H1 (cell line): ENCODE measurements around the gene NOM1. TPM values are rescaled to one million over a fixed set of nuclear protein-coding genes. Genes with fewer than 3 reads are reported as not detected.

ENCODE experiments used
- CTCF ChIA-PET: fragments of 300-600 bp; sonication (Branson Sonifier 250); formaldehyde crosslinking; loops from one replicate; lab custom pipeline; 2021; ENCODE audit not compliant: partially characterized antibody; lab: Charles Lee
- POLR2A ChIA-PET: fragments of 300-600 bp; sonication (Branson Sonifier 250); formaldehyde crosslinking; loops from one replicate; lab custom pipeline; 2021; ENCODE audit warnings: inconsistent platforms; ENCODE audit not compliant: partially characterized antibody; lab: Charles Lee
- DNase-seq, 2 experiments: peaks; one replicate each; pipeline versions ENCODE4 v3.0.0 to v3.0.0-alpha.2; 2010 to 2022; ENCODE audit warnings: low spot score in 2 of 2, low read depth in 1 of 2, mixed read lengths in 1 of 2
- FAIRE-seq: peaks from 2 replicates; lab custom pipeline; 2011; peaks lifted over from hg19 to GRCh38; lab: Jason Lieb, UNC
- H2AFZ ChIP-seq: 2 replicates; pipeline ENCODE4 v1.8.1; 2012; ENCODE audit warnings: low read length, inconsistent platforms
- H2AK5ac ChIP-seq: 2 replicates; pipeline ENCODE4 v1.6.1; 2013; ENCODE audit warnings: low read depth, low read length
- H2BK120ac ChIP-seq: replicated peaks from 2 replicates; pipeline ENCODE3; 2013; ENCODE audit warnings: low read depth, low read length, inconsistent platforms
- H2BK12ac ChIP-seq: 2 replicates; pipeline ENCODE4 v1.6.1; 2013; ENCODE audit warnings: low read depth, low read length
- H2BK15ac ChIP-seq: 2 replicates; pipeline ENCODE4 v1.6.1; 2013; ENCODE audit warnings: low read length
- H2BK20ac ChIP-seq: 2 replicates; pipeline ENCODE4 v1.6.1; 2013; ENCODE audit warnings: low read length
- H2BK5ac ChIP-seq: 2 replicates; pipeline ENCODE4 v1.6.1; 2013; ENCODE audit warnings: low read depth, low read length
- H3K14ac ChIP-seq: 2 replicates; pipeline ENCODE4 v1.6.1; 2013; ENCODE audit warnings: inconsistent platforms; ENCODE audit not compliant: insufficient read length
- H3K18ac ChIP-seq: 2 replicates; pipeline ENCODE4 v1.6.1; 2013; ENCODE audit warnings: low read length; ENCODE audit errors: extremely low read depth
- H3K23ac ChIP-seq: 2 replicates; pipeline ENCODE4 v1.6.1; 2013; ENCODE audit warnings: inconsistent platforms; ENCODE audit not compliant: insufficient read length
- H3K23me2 ChIP-seq: 2 replicates; pipeline ENCODE4 v1.6.1; 2013; ENCODE audit warnings: low read depth, low read length
- H3K27ac ChIP-seq: 2 replicates; pipeline ENCODE4 v1.6.1; 2011; ENCODE audit warnings: low read depth, low read length, inconsistent platforms
- H3K27me3 ChIP-seq, 4 experiments: replicated peaks in 1 of 4; 1 replicate in 1 of 4; 2 replicates in 3 of 4; pipeline versions ENCODE4 v1.6.1 to v1.8.1; 2011 to 2013; ENCODE audit warnings: low read length in 3 of 4, mild to moderate bottlenecking in 3 of 4, inconsistent platforms in 2 of 4, mixed read lengths in 2 of 4, moderate library complexity in 1 of 4; ENCODE audit not compliant: control insufficient read depth in 3 of 4, insufficient read depth in 3 of 4; ENCODE audit errors: extremely low read depth in 1 of 4
- H3K36me3 ChIP-seq, 4 experiments: 2 replicates each; pipeline versions ENCODE4 v1.6.1 to v1.8.1; 2011 to 2013; ENCODE audit warnings: mild to moderate bottlenecking in 4 of 4, low read length in 3 of 4, moderate library complexity in 2 of 4, control low read depth in 1 of 4, inconsistent platforms in 1 of 4; ENCODE audit not compliant: insufficient read depth in 4 of 4, control insufficient read depth in 2 of 4
- H3K4ac ChIP-seq: replicated peaks from 2 replicates; pipeline ENCODE3; 2013; ENCODE audit warnings: low read length, low read depth, mixed read lengths, inconsistent platforms; ENCODE audit not compliant: insufficient read length
- H3K4me1 ChIP-seq, 4 experiments: replicated peaks in 1 of 4; 1 replicate in 1 of 4; 2 replicates in 3 of 4; pipeline versions ENCODE4 v1.6.1 to v1.8.1; 2011 to 2013; ENCODE audit warnings: low read length in 3 of 4, inconsistent platforms in 2 of 4, mixed read lengths in 1 of 4; ENCODE audit not compliant: insufficient read depth in 4 of 4, control insufficient read depth in 3 of 4
- H3K4me2 ChIP-seq, 2 experiments: 2 replicates each; pipeline versions ENCODE4 v1.6.1 to v1.8.1; 2011 to 2013; ENCODE audit warnings: low read depth in 2 of 2, low read length in 2 of 2, control low read depth in 1 of 2, inconsistent platforms in 1 of 2, mild to moderate bottlenecking in 1 of 2; ENCODE audit not compliant: insufficient read depth in 1 of 2
- H3K4me3 ChIP-seq, 4 experiments: fragments of 200-600, 300-600 bp in 1 of 4; sonication (generic), shearing (Covaris generic), sonication (Bioruptor Twin) in 1 of 4; 2 replicates each; pipeline versions ENCODE4 v1.5.1 to v1.8.1; 2011 to 2016; ENCODE audit warnings: low read length in 4 of 4, low read depth in 3 of 4, control low read depth in 2 of 4, inconsistent platforms in 2 of 4, mild to moderate bottlenecking in 2 of 4, mixed read lengths in 1 of 4, moderate library complexity in 1 of 4; ENCODE audit not compliant: insufficient read depth in 2 of 4; ENCODE audit errors: extremely low read depth in 1 of 4
- H3K56ac ChIP-seq: replicated peaks from 2 replicates; pipeline ENCODE3; 2013; ENCODE audit warnings: low read depth, mild to moderate bottlenecking, mixed read lengths, low read length, inconsistent platforms; ENCODE audit not compliant: insufficient read length
- H3K79me1 ChIP-seq: 2 replicates; pipeline ENCODE4 v1.6.1; 2013; ENCODE audit warnings: low read depth, low read length, control low read depth
- H3K79me2 ChIP-seq, 2 experiments: 2 replicates each; pipeline versions ENCODE4 v1.6.1 to v1.8.1; 2012 to 2013; ENCODE audit warnings: low read length in 2 of 2, mild to moderate bottlenecking in 2 of 2, inconsistent platforms in 1 of 2; ENCODE audit not compliant: insufficient read depth in 2 of 2, control insufficient read depth in 1 of 2
- H3K9ac ChIP-seq, 4 experiments: replicated peaks in 1 of 4; 1 replicate in 1 of 4; 2 replicates in 3 of 4; pipeline versions ENCODE4 v1.6.1 to v1.8.1; 2011 to 2013; ENCODE audit warnings: low read depth in 3 of 4, low read length in 3 of 4, control low read depth in 2 of 4, mild to moderate bottlenecking in 2 of 4, moderate library complexity in 2 of 4, inconsistent platforms in 1 of 4; ENCODE audit errors: extremely low read depth in 1 of 4
- H3K9me3 ChIP-seq, 2 experiments: 2 replicates each; pipeline versions ENCODE4 v1.6.1 to v1.8.1; 2012 to 2013; ENCODE audit warnings: mild to moderate bottlenecking in 2 of 2, moderate library complexity in 2 of 2, control low read depth in 1 of 2, inconsistent platforms in 1 of 2, low read depth in 1 of 2, low read length in 1 of 2, mixed read lengths in 1 of 2; ENCODE audit not compliant: insufficient read depth in 2 of 2
- H4K20me1 ChIP-seq, 2 experiments: replicated peaks in 1 of 2; 2 replicates each; pipeline versions ENCODE3 to v1.8.1; 2011 to 2013; ENCODE audit warnings: inconsistent platforms in 2 of 2, low read length in 2 of 2, mild to moderate bottlenecking in 1 of 2; ENCODE audit not compliant: insufficient read depth in 2 of 2, control insufficient read depth in 1 of 2
- H4K5ac ChIP-seq: 2 replicates; pipeline ENCODE4 v1.6.1; 2013; ENCODE audit warnings: low read length, low read depth, mixed read lengths, inconsistent platforms; ENCODE audit not compliant: insufficient read length
- H4K8ac ChIP-seq: 2 replicates; pipeline ENCODE4 v1.8.0; 2013; ENCODE audit warnings: mild to moderate bottlenecking, moderate library complexity, low read length, inconsistent platforms; ENCODE audit not compliant: insufficient read depth; ENCODE audit errors: extremely low read depth
- H4K91ac ChIP-seq: replicated peaks from 2 replicates; pipeline ENCODE3; 2013; ENCODE audit warnings: low read length, mixed read lengths, inconsistent platforms; ENCODE audit not compliant: insufficient read length
- BCL11A ChIP-seq, 2 experiments: IDR thresholded peaks; one replicate each; pipeline ENCODE4 v1.6.1; 2011; ENCODE audit warnings: low read depth in 2 of 2, low read length in 2 of 2, mild to moderate bottlenecking in 2 of 2
- CTCF ChIP-seq, 3 experiments: IDR thresholded peaks; 1 replicate in 2 of 3; 2 replicates in 1 of 3; pipeline versions ENCODE4 v1.5.1 to v1.6.1; 2011; ENCODE audit warnings: low read length in 3 of 3, mild to moderate bottlenecking in 3 of 3, inconsistent platforms in 2 of 3, low read depth in 1 of 3, moderate library complexity in 1 of 3; ENCODE audit not compliant: insufficient read depth in 1 of 3; ENCODE audit errors: control extremely low read depth in 1 of 3
- FOSL1 ChIP-seq: IDR thresholded peaks from 2 replicates; pipeline ENCODE4 v1.6.1; 2011; ENCODE audit warnings: mild to moderate bottlenecking, low read depth, low read length, moderate library complexity; ENCODE audit not compliant: insufficient read depth
- JUND ChIP-seq: IDR thresholded peaks from 2 replicates; pipeline ENCODE4 v1.6.1; 2011; ENCODE audit warnings: mild to moderate bottlenecking, improper control_type of control experiment, low read length
- KDM1A ChIP-seq: fragments of 200-600, 300-600 bp; sonication (generic); IDR thresholded peaks from 2 replicates; pipeline ENCODE4 v1.7.1; 2016; ENCODE audit warnings: mild to moderate bottlenecking, low read length, borderline replicate concordance
- POLR2A ChIP-seq, 2 experiments: IDR thresholded peaks; 1 replicate in 1 of 2; 2 replicates in 1 of 2; pipeline ENCODE4 v1.6.1; 2011; ENCODE audit warnings: low read depth in 2 of 2, low read length in 2 of 2, mild to moderate bottlenecking in 2 of 2; ENCODE audit errors: control extremely low read depth in 1 of 2
- RAD21 ChIP-seq, 2 experiments: IDR thresholded peaks in 1 of 2; conservative IDR thresholded peaks in 1 of 2; 2 replicates each; pipeline ENCODE4 v1.6.1; 2011; ENCODE audit warnings: low read depth in 2 of 2, low read length in 2 of 2, improper control_type of control experiment in 1 of 2, inconsistent platforms in 1 of 2, mild to moderate bottlenecking in 1 of 2, moderate library complexity in 1 of 2
- SAP30 ChIP-seq: fragments of 300-600 bp; sonication (generic); IDR thresholded peaks from 2 replicates; pipeline ENCODE4 v1.7.1; 2012; ENCODE audit warnings: low read length, moderate library complexity, mild to moderate bottlenecking, inconsistent platforms; ENCODE audit not compliant: insufficient read depth, insufficient replicate concordance
- SIRT6 ChIP-seq: IDR thresholded peaks from one replicate; pipeline ENCODE4 v1.7.1; 2012; ENCODE audit warnings: low read length, inconsistent platforms
- TCF12 ChIP-seq: IDR thresholded peaks from 2 replicates; pipeline ENCODE4 v1.6.1; 2011; ENCODE audit warnings: low read depth, mild to moderate bottlenecking, low read length
- TEAD4 ChIP-seq: IDR thresholded peaks from 2 replicates; pipeline ENCODE4 v1.6.1; 2012; ENCODE audit warnings: low read depth, low read length, inconsistent platforms, mixed read lengths
- WGBS, 2 experiments: shearing (Covaris generic) in 1 of 2; methylation state at CpG; one replicate each; pipeline versions ENCODE4 v1.1.6 to v1.1.7; 2013 to 2015; ENCODE audit warnings: low lambda C conversion rate in 2 of 2, mixed read lengths in 2 of 2, inconsistent platforms in 1 of 2, low coverage in 1 of 2, missing lambda C conversion rate in 1 of 2; ENCODE audit not compliant: insufficient replicate concordance in 2 of 2, insufficient coverage in 1 of 2, insufficient read length in 1 of 2; ENCODE audit errors: extremely low coverage in 1 of 2, missing lambda C conversion rate in 1 of 2; 5-methylcytosine and 5-hydroxymethylcytosine counted together
- polyA plus RNA-seq, 7 experiments: library from polyadenylated mRNA; depleted of rRNA in 3 of 7; stranded (reverse) in 5 of 7; unstranded in 2 of 7; fragments of >200 nt in 5 of 7; fragments of 200-250 nt in 2 of 7; gene quantifications; 1 replicate in 5 of 7; 2 replicates in 1 of 7; 4 replicates in 1 of 7; pipeline versions ENCODE4 v1.2.1 to v1.2.3, GENCODE V29; 2011 to 2013; ENCODE audit warnings: missing spikeins in 2 of 7, mixed read lengths in 2 of 7
- total RNA-seq: library from RNA; stranded (reverse); fragmentation: NEBNext Ultra II Directional; extraction: Animal tissue kit (Norgen Biotek cat#: 25700); gene quantifications from 2 replicates; pipeline ENCODE4 v1.2.1, GENCODE V29; 2021

The NOM1 gene
- total and polyA plus RNA-seq, 2 of the 8 experiments (the other 6 are each of a cell fraction or from before 2014, with no cell fraction given), result 10.6 to 29.1 TPM

GRCh38 chr7:156986378-156986777, 36.9 kb downstream of the NOM1 start:
- DNase-seq (no peak), FAIRE-seq (no peak)
- CTCF ChIA-PET, result interaction anchor here (0.6 to 5.2 kb wide), 16 partner anchors 8 to 288 kb away, joined by 3 to 40 read pairs (median 3); no protein-coding TSS in a partner anchor
- Histone ChIP-seq H3K4me3 (no peak overlapping the region), H3K9ac (no peak overlapping the region), H3K27ac (no peak overlapping the region), H3K4me1 (no peaks in the 10 kb centered on the region; a peak in 1 of 7 replicates), H3K18ac (no peak overlapping the region), H3K79me1 (no peaks in the 10 kb centered on the region), H3K4me2 (no peak overlapping the region), H2BK120ac (no peak overlapping the region), H2BK20ac (no peak overlapping the region), H4K5ac (no peak overlapping the region), H2AFZ (no peak overlapping the region), H2BK15ac (no peak overlapping the region), H3K79me2 (no peaks in the 10 kb centered on the region), H3K23me2 (no peaks in the 10 kb centered on the region), H2AK5ac (no peak overlapping the region), H3K14ac (no peak overlapping the region), H2BK5ac (no peak overlapping the region), H4K8ac (no peak overlapping the region), H3K56ac (no peak overlapping the region), H3K9me3 (no peaks in the 10 kb centered on the region), H3K4ac (no peak overlapping the region), H4K91ac (no peak overlapping the region), H4K20me1 (no peaks in the 10 kb centered on the region), H3K27me3 (no peaks in the 10 kb centered on the region), H3K36me3 (no peaks in the 10 kb centered on the region; a peak in 2 of 8 replicates), H3K23ac (no peak overlapping the region), H2BK12ac (no peak overlapping the region)
- POLR2A ChIA-PET, result interaction anchor here (1.1 to 2.3 kb wide), 2 partner anchors 10 to 37 kb away, joined by 3 to 7 read pairs; partner anchors contain the start of gene NOM1
- 91% methylated on average over 8 of the region's 8 CpGs; no CpG with 5 or more reads in 1 of the 2 experiments for WGBS, 2 experiments
- TF ChIP-seq FOSL1, result no peak
- TF ChIP-seq JUND, result no peak
- TF ChIP-seq TEAD4, result no peak
- no peak for TF ChIP-seq POLR2A (IDR thresholded peaks at IDR 0.05; ENCODE audit: control extremely low read depth in 1 of 2, low read depth in 2 of 2, low read length in 2 of 2)
- no peak for TF ChIP-seq BCL11A (IDR thresholded peaks at IDR 0.05; ENCODE audit: low read depth in 2 of 2, low read length in 2 of 2)
- no peak for TF ChIP-seq KDM1A
- no peak for TF ChIP-seq SAP30
- no peak for TF ChIP-seq CTCF (IDR thresholded peaks at IDR 0.05; ENCODE audit: control extremely low read depth in 1 of 3, insufficient read depth in 1 of 3, low read depth in 1 of 3, low read length in 3 of 3)
- no peak for TF ChIP-seq TCF12
- no peak for TF ChIP-seq SIRT6
- no peak for TF ChIP-seq RAD21 (IDR thresholded peaks at IDR 0.05 in 1 of 2, conservative IDR thresholded peaks at IDR 0.05 in 1 of 2; ENCODE audit: low read depth in 2 of 2, low read length in 2 of 2)
